IMR-90 (cell line): ENCODE measurements around the gene MALT1. TPM values are rescaled to one million over a fixed set of nuclear protein-coding genes. Genes with fewer than 3 reads are reported as not detected.

ENCODE experiments used
- ATAC-seq: fragments of 200-7000 bp; cut with Tn5 transposase; 2 replicates; pipeline ENCODE4 v1.9.1; 2020; ENCODE audit warnings: low read depth, mild to moderate bottlenecking, moderate library complexity
- BruUV-seq: library from RNA; stranded (reverse); fragments of 400-500 nt; replicated peaks from 2 replicates; lab custom pipeline; 2021; lab: Mats Ljungman, UMichigan
- CTCF ChIA-PET: fragments of 300-600 bp; formaldehyde crosslinking; extraction: SDS; loops from one replicate; lab custom pipeline; 2021; ENCODE audit warnings: antibody characterized with exemption; lab: Yijun Ruan, JAX
- POLR2A ChIA-PET: fragments of 300-600 bp; sonication (Branson Sonifier 250); formaldehyde crosslinking; loops from one replicate; lab custom pipeline; 2022; ENCODE audit warnings: antibody characterized with exemption; ENCODE audit not compliant: unreplicated experiment; lab: Charles Lee
- DNase-seq: peaks from one replicate; pipeline ENCODE4 v3.0.0; 2013
- H2AFZ ChIP-seq: replicated peaks from 2 replicates; pipeline ENCODE3; 2013; ENCODE audit warnings: low read length, mild to moderate bottlenecking; ENCODE audit not compliant: poor library complexity
- H2AK5ac ChIP-seq: 2 replicates; pipeline ENCODE4 v1.6.1; 2013; ENCODE audit warnings: low read depth, low read length, inconsistent platforms
- H2AK9ac ChIP-seq: replicated peaks from 2 replicates; pipeline ENCODE3; 2013; ENCODE audit warnings: mild to moderate bottlenecking, low read depth, low read length, moderate library complexity; ENCODE audit not compliant: poor library complexity
- H2BK120ac ChIP-seq: 2 replicates; pipeline ENCODE4 v1.6.1; 2013; ENCODE audit warnings: low read depth, low read length, inconsistent platforms
- H2BK15ac ChIP-seq: 3 replicates; pipeline ENCODE4 v1.6.1; 2013; ENCODE audit warnings: low read depth, low read length, inconsistent platforms
- H2BK20ac ChIP-seq: 2 replicates; pipeline ENCODE4 v1.6.1; 2013; ENCODE audit warnings: low read depth, mild to moderate bottlenecking, inconsistent platforms, low read length, moderate library complexity
- H2BK5ac ChIP-seq: 2 replicates; pipeline ENCODE4 v1.6.1; 2013; ENCODE audit warnings: mild to moderate bottlenecking, low read depth, low read length, inconsistent platforms; ENCODE audit not compliant: poor library complexity, severe bottlenecking
- H3K14ac ChIP-seq: replicated peaks from 2 replicates; pipeline ENCODE4 v1.6.1; 2013; ENCODE audit warnings: low read depth, low read length, inconsistent platforms
- H3K18ac ChIP-seq: 2 replicates; pipeline ENCODE4 v1.6.1; 2013; ENCODE audit warnings: low read depth, low read length, control low read depth
- H3K23ac ChIP-seq: 2 replicates; pipeline ENCODE4 v1.6.1; 2013; ENCODE audit warnings: low read depth, low read length, inconsistent platforms
- H3K27ac ChIP-seq: 2 replicates; pipeline ENCODE4 v1.5.1; 2013; ENCODE audit warnings: mild to moderate bottlenecking, control low read depth, low read length; ENCODE audit not compliant: insufficient read depth
- H3K27me3 ChIP-seq: 2 replicates; pipeline ENCODE4 v1.6.1; 2013; ENCODE audit warnings: low read length; ENCODE audit not compliant: control insufficient read depth, insufficient read depth
- H3K36me3 ChIP-seq: 2 replicates; pipeline ENCODE4 v1.6.1; 2013; ENCODE audit warnings: low read length, mixed read lengths; ENCODE audit not compliant: control insufficient read depth, insufficient read depth
- H3K4ac ChIP-seq: 2 replicates; pipeline ENCODE4 v1.6.1; 2013; ENCODE audit warnings: low read depth, low read length, inconsistent platforms
- H3K4me1 ChIP-seq: 2 replicates; pipeline ENCODE4 v1.6.1; 2013; ENCODE audit warnings: low read length, mixed read lengths; ENCODE audit not compliant: control insufficient read depth, insufficient read depth
- H3K4me2 ChIP-seq: 2 replicates; pipeline ENCODE4 v1.6.1; 2013; ENCODE audit warnings: low read depth, mild to moderate bottlenecking, control low read depth, low read length, moderate library complexity
- H3K4me3 ChIP-seq: 2 replicates; pipeline ENCODE4 v1.5.1; 2013; ENCODE audit warnings: low read depth, mild to moderate bottlenecking, control low read depth, low read length, moderate library complexity; ENCODE audit not compliant: insufficient read depth
- H3K56ac ChIP-seq: 2 replicates; pipeline ENCODE4 v1.6.1; 2013; ENCODE audit warnings: low read length, inconsistent platforms; ENCODE audit not compliant: insufficient read depth; ENCODE audit errors: extremely low read depth
- H3K79me1 ChIP-seq, 2 experiments: 2 replicates each; pipeline ENCODE4 v1.6.1; 2013; ENCODE audit warnings: low read length in 2 of 2, inconsistent platforms in 1 of 2, low read depth in 1 of 2
- H3K9ac ChIP-seq: 2 replicates; pipeline ENCODE4 v1.6.1; 2013; ENCODE audit warnings: low read depth, low read length, control low read depth
- H3K9me1 ChIP-seq: 2 replicates; pipeline ENCODE4 v1.6.1; 2013; ENCODE audit warnings: low read length, inconsistent platforms; ENCODE audit not compliant: insufficient read depth
- H3K9me3 ChIP-seq: 2 replicates; pipeline ENCODE4 v1.6.1; 2013; ENCODE audit warnings: low read length; ENCODE audit not compliant: control insufficient read depth, insufficient read depth
- H4K20me1 ChIP-seq: 2 replicates; pipeline ENCODE4 v1.6.1; 2013; ENCODE audit warnings: low read length, inconsistent platforms; ENCODE audit not compliant: insufficient read depth
- H4K5ac ChIP-seq: 2 replicates; pipeline ENCODE4 v1.6.1; 2013; ENCODE audit warnings: mild to moderate bottlenecking, low read depth, low read length, control low read depth
- H4K8ac ChIP-seq, 2 experiments: 2 replicates each; pipeline ENCODE4 v1.6.1; 2013; ENCODE audit warnings: low read depth in 2 of 2, low read length in 2 of 2, control low read depth in 1 of 2, inconsistent platforms in 1 of 2
- H4K91ac ChIP-seq: 2 replicates; pipeline ENCODE4 v1.6.1; 2013; ENCODE audit warnings: low read depth, low read length, inconsistent platforms; ENCODE audit not compliant: insufficient read depth
- BHLHE40 ChIP-seq: fragments of 150-350 bp; IDR thresholded peaks from 2 replicates; pipeline ENCODE4 v1.6.1; 2016; ENCODE audit warnings: mild to moderate bottlenecking, low read depth, low read length
- CHD1 ChIP-seq: IDR thresholded peaks from 2 replicates; pipeline ENCODE4 v1.6.1; 2012; ENCODE audit warnings: low read depth, low read length, improper control_type of control experiment
- CTCF ChIP-seq: conservative IDR thresholded peaks from 2 replicates; pipeline ENCODE4 v1.5.1; 2012; ENCODE audit warnings: mild to moderate bottlenecking, low read depth, low read length, improper control_type of control experiment
- ELK1 ChIP-seq: fragments of 150-350 bp; IDR thresholded peaks from 2 replicates; pipeline ENCODE4 v1.6.1; 2016; ENCODE audit warnings: low read depth, mild to moderate bottlenecking, low read length, moderate library complexity, borderline replicate concordance
- FOS ChIP-seq: fragments of 150-350 bp; IDR thresholded peaks from 2 replicates; pipeline ENCODE4 v1.6.1; 2016; ENCODE audit warnings: low read depth, low read length
- MAFK ChIP-seq: IDR thresholded peaks from 2 replicates; pipeline ENCODE4 v1.6.1; 2012; ENCODE audit warnings: low read depth, low read length, improper control_type of control experiment
- MAZ ChIP-seq: IDR thresholded peaks from 2 replicates; pipeline ENCODE4 v1.6.1; 2012; ENCODE audit warnings: low read depth, mild to moderate bottlenecking, low read length, improper control_type of control experiment, moderate library complexity, borderline replicate concordance
- MXI1 ChIP-seq: IDR thresholded peaks from 2 replicates; pipeline ENCODE4 v1.6.1; 2012; ENCODE audit warnings: low read depth, mild to moderate bottlenecking, low read length, moderate library complexity, borderline replicate concordance
- POLR2A ChIP-seq: IDR thresholded peaks from 2 replicates; pipeline ENCODE4 v1.6.1; 2012; ENCODE audit warnings: mild to moderate bottlenecking, low read depth, low read length
- RAD21 ChIP-seq: IDR thresholded peaks from 2 replicates; pipeline ENCODE4 v1.6.1; 2012; ENCODE audit warnings: low read length, improper control_type of control experiment
- RCOR1 ChIP-seq: IDR thresholded peaks from 2 replicates; pipeline ENCODE4 v1.6.1; 2012; ENCODE audit warnings: mild to moderate bottlenecking, low read length, improper control_type of control experiment; ENCODE audit not compliant: insufficient replicate concordance
- RFX5 ChIP-seq: IDR thresholded peaks from 2 replicates; pipeline ENCODE4 v1.8.0; 2012; ENCODE audit warnings: low read depth, mild to moderate bottlenecking, low read length, moderate library complexity
- SMC3 ChIP-seq: fragments of 150-350 bp; IDR thresholded peaks from 2 replicates; pipeline ENCODE4 v1.6.1; 2016; ENCODE audit warnings: low read depth, mild to moderate bottlenecking, antibody characterized with exemption, low read length, moderate library complexity
- USF2 ChIP-seq: fragments of 150-350 bp; IDR thresholded peaks from 2 replicates; pipeline ENCODE4 v1.6.1; 2017; ENCODE audit warnings: mild to moderate bottlenecking, antibody characterized with exemption, low read length, low read depth
- WGBS, 2 experiments: methylation state at CpG; one replicate each; pipeline versions ENCODE4 v1.1.5 to v1.1.7; 2013; ENCODE audit warnings: missing lambda C conversion rate in 2 of 2; ENCODE audit not compliant: insufficient read length in 1 of 2; ENCODE audit errors: extremely low coverage in 2 of 2; 5-methylcytosine and 5-hydroxymethylcytosine counted together
- dilution Hi-C: fragments of 300-500 bp; cut with HindIII; formaldehyde crosslinking; loops from one replicate; pipeline ENCODE4 v1.14.3; 2018; ENCODE audit warnings: low sequenced_read_pairs; ENCODE audit not compliant: unreplicated experiment
- in situ Hi-C: fragments of 300-500 bp; cut with MboI; formaldehyde crosslinking; loops from 3 replicates; pipeline ENCODE4 v1.14.3; 2019; ENCODE audit warnings: low sequenced_read_pairs, inconsistent platforms, mixed read lengths
- intact Hi-C: fragments of 100-400 bp; cut with micrococcal nuclease; formaldehyde crosslinking; loops from 2 replicates; pipeline ENCODE4 v1.10.0; 2022
- polyA plus RNA-seq, 3 experiments: library from polyadenylated mRNA; depleted of rRNA; stranded (reverse); fragments of >200 nt; gene quantifications; 2 replicates each; pipeline ENCODE4 v1.2.3, GENCODE V29; 2012; ENCODE audit warnings: low replicate concordance in 1 of 3
- total RNA-seq: library from RNA; depleted of rRNA; stranded (reverse); fragments of >200 nt; gene quantifications from 2 replicates; pipeline ENCODE4 v1.2.3, GENCODE V29; 2012

MALT1 gene
- total and polyA plus RNA-seq, 2 of the 4 experiments (the other 2 are of a cell fraction): 8.3 to 25.3 TPM

- ChIA-PET CTCF (no interaction called here), POLR2A (no interaction called here)
- Histone ChIP-seq H3K9me3 (no peaks in the 10 kb centered on the region), H3K4me2 (no peak overlapping the region), H3K27ac (no peak overlapping the region), H3K18ac (no peak overlapping the region), H3K36me3 (no peaks in the 10 kb centered on the region), H3K4me3 (no peak overlapping the region), H2AFZ (no peak overlapping the region), H3K9me1 (peaks cover 10% of the 10 kb centered on the region), H2AK9ac (no peak overlapping the region), H3K4ac (no peak overlapping the region), H2BK5ac (no peak overlapping the region), H4K8ac (no peak overlapping the region), H4K20me1 (no peaks in the 10 kb centered on the region), H3K27me3 (no peaks in the 10 kb centered on the region), H3K23ac (no peak overlapping the region), H4K91ac (no peak overlapping the region), H3K56ac (no peak overlapping the region), H3K14ac (no peak overlapping the region), H4K5ac (no peak overlapping the region), H3K9ac (no peak overlapping the region), H3K79me1 (0 out of 4 replicates have a peak, but pooled peaks cover 0 to 4% of the 10 kb centered on the region in 2 experiments), H2AK5ac (no peak overlapping the region), H2BK120ac (no peak overlapping the region), H2BK15ac (no peak overlapping the region), H2BK20ac (no peak overlapping the region), H3K4me1 (peaks cover 18% of the 10 kb centered on the region)
- WGBS, 2 experiments: 83% methylated on average over 1 of the region's 5 CpGs; no CpG with 5 or more reads in 1 of the 2 experiments
- TF ChIP-seq MXI1: no peak
- TF ChIP-seq MAZ: no peak
- TF ChIP-seq RFX5: no peak
- no peak for TF ChIP-seq POLR2A
- TF ChIP-seq USF2: no peak
- TF ChIP-seq SMC3: no peak
- no peak for TF ChIP-seq RAD21
- no peak for TF ChIP-seq RCOR1
- no peak for TF ChIP-seq CTCF
- no peak for TF ChIP-seq ELK1
- TF ChIP-seq MAFK: no peak
- TF ChIP-seq CHD1: no peak
- TF ChIP-seq FOS: no peak
- no peak for TF ChIP-seq BHLHE40
- dilution Hi-C loops (no loop called here), intact Hi-C loops (no loop called here), in situ Hi-C loops (no loop called here)
- ATAC-seq (no peak), DNase-seq (no peak)
- BruUV-seq: no TSS peak
Observed at GRCh38 chr18:58631301-58631700, 40.0 kb upstream of the MALT1 start.
